Activated CD4-positive, alpha-beta T cell treated with anti-CD3 and anti-CD28 coated beads for 48 hours (primary cell): ENCODE measurements around the gene C17orf100.
"Not testable (repeated sequence)": the region's sequence is repeated elsewhere in the genome, so short reads cannot be mapped to it uniquely, and the experiment has no call there.

ENCODE experiments used
- DNase-seq: peaks from one replicate; pipeline ENCODE4 v3.0.0-alpha.2; 2020

C17orf100 gene

GRCh38 chr17:6670571-6670970, 19.0 kb downstream of the C17orf100 start:
- no peak for DNase-seq

DNA sequence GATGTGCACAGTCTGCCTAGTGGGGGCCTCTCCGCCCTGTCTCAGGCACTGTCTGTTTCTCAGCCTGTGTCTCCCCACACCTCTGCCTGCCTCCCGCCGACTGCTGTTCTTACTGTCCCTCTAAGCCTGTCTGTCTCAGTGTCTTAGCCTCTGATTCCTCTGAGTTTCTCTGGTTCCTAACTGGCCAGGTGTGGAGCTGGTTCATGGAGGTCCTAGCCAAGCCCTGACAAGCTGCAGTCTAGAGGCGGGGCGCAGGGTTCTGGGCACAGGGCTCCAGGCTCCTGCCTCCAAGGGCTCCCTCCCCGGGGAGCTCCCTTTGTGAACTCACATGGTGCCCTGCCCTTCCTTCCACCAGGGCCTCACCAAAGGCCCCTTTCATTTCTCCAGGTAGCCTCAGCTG, 19.4 kb downstream of the C17orf100 start:
- no peak for DNase-seq

DNA sequence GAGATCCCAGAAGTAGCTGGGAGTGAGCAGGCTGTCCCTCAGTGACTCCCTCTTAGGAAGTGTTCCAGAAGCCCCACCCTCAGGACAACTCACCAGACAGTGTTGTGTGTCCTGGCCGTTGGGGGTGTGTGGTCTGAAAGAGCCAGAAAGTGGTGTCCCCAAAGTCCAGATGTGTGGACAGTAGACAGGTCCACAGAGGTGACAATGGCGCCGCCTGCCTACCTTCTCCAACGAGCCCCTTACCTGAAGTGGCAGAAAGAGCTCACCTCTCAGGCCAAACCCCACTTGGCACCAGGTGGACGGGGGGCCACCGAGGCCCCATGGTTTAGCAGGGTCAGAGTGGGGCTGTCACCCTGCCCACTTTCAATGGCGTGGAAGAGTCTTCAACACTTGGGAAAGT, 19.9 kb downstream of the C17orf100 start:
- no peak for DNase-seq

DNA sequence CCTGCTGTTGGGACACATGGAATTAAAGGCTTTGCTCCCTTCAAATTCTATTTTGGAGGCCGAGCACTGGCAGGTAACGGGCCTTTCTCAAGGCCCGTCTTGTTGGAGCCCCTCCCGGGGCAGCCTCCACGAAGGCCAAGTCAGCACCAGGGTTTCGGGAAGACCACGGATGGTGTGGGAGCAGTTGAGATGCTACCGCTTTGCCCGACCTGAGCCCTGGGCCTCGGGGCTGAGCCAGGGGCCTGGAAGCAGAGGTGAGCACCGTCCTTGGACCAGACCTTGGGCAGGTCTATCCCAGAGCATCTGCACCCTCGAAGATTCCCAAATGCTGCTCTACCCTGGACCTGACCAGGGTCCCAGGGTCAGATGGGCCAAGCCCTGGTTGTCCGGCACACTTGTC, 23.0 kb downstream of the C17orf100 start:
- DNase-seq: no peak

DNA sequence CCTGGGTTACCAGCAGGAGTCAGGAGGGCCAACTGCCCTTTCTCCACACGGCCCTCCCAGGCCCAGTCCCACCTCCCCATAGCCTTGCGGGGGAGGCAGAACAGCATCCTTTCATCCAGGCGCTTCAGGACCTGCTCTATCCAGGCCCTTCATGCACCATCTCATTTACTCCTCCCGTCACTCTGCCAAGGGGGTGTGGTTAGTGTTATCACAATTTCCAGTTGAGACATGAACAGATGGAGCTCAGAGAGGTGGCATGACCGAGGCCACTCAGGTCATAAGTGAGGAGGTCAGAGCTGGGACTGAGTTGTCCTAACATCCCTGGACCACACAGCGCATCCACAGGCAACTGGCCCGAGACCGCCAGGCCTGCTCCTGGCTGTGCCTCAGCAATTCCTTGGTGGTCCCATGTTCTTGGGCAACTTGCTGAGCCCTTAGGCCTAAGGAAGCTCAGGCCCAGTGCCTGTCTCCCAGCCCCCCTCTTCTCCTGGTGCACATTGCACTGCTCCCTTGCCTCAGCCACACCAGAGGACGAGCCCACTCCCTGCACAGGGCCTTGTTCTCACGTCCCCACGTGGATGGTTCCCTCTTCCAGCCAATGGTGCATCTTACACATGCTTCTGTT, 23.8 kb downstream of the C17orf100 start:
- DNase-seq: no peak

GRCh38 chr17:6676802-6677157, 25.2 kb downstream of the C17orf100 start:
- DNase-seq: no peak

DNA sequence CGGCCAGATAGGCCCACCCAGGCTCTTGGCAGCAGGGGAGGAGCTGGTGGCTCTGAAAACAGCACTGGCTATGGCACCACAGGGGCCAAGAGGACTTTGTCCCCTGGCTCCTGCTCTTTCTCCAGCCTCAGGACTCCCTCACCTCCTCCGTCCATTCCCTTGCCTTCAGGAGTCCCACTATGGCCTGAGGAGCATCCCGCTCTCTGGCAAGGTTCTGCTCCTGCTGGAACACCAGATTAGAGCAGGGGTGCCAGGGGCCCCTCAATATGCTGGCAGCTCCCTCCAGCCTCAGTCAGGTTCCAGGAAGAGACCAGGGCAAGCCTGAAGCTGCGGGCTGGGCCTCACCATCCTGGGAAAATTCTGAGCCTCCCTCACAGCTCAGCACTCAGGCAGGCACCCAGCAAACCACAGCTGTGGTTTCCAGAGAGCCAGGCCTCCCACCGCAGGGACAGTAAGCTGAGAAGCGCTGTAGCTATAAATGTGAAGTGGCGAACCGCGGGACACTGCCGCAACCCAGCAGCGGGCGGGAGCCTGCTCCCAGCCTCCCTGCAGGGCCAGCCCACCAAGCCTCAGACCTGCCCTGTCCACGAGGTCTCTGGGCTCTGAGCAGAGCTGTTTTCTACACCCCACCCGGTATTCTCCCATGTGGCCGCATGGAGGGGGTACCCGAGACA, 25.7 kb downstream of the C17orf100 start:
- no peak for DNase-seq

DNA sequence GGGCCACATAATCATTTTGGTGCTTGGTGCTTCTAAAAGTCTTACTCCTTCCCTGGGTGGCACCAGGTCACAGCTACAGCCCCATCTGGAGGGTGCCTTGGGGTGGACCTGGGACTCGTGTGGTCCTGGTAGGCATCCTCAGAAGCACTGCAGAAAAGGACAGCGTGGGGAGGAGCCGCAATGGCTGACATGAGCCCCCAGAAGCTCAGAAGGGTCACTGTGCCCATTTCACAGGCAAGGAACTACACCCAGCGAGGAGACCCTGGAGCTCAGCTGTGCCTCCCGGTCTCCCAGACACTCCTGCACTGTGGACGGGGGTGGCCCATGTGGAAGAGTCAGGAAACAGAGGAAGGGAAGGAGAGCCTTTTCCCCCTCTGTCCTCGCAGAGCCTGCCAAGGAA, 26.4 kb downstream of the C17orf100 start:
- DNase-seq: no peak

GRCh38 chr17:6679241-6679640, 27.7 kb downstream of the C17orf100 start:
- DNase-seq: no peak

DNA sequence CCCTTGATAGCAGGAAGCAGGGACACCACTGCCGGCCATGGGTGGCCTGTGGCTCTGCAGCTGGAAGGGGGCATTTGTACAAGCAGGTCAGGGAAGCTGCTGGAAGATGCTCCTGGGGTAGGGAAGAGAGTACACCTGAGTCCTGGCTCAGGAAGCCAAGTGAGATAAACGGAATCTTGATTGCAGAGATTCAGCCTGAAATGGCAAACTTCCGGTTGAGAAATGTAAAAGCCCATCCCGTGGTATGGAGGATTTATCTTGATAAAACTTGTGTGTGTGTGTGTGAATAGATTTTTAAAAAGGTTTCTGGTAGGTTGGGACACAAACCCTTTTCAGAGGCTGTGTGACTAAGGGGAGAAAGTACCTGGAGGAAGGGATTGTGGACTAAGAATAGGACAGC, 29.6 kb downstream of the C17orf100 start:
- DNase-seq: no peak

DNA sequence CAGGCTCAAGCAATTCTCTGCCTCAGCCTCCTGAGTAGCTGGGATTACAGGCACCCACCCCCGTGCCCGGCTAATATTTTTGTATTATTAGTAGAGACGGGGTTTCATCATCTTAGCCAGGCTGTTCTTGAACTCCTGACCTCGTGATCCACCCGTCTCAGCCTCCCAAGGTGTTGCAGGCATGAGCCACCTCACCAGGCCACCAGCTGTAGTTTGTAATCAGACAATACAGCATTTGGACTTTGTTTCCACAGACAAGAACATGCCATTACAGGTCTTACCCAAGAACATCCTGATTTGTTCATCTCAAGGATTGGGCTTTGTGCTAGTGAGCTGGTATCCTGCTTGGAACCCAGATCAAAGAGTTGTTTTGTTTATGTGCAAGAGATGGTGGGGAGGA, 30.1 kb downstream of the C17orf100 start:
- DNase-seq: no peak

- DNase-seq: no peak
Measured at GRCh38 chr17:6682339-6682738, 30.8 kb downstream of the C17orf100 start.

- DNase-seq: no peak
Measured at GRCh38 chr17:6683081-6683684, 31.6 kb downstream of the C17orf100 start.

DNA sequence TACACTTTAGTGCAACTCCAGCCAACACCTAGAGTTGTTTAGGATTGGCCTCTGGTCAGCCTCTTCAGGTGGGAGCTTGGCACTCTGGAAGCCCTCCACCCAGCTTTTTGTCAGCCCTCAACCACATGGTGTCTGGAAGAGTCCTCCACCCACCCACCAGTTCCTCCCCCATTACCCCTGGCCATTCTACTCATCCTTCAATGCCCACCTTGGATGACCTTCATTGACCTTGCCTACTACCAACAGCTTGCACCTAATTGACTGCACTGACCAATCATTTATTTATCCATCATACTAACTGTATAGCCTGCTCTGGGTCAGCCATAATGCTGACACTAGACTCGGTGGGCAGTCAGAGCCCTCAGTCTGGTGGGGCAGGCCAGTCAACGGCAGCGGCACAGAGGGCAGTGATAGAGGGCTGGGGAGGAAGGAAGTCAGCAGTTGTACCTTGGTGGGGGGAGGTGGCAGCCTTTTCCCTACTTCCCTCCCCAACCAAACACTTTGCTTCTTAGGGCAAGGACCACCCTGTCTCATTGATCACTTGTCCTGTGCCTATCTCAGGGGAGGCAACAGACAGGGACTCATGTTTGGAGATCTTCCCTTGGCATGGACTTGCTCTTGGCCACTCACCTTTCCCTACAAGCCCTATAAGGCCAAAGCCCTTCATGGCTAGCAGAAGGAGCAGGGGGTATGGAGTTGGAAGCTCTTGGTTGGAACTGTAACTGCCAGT, 32.3 kb downstream of the C17orf100 start:
- no peak for DNase-seq

- no peak for DNase-seq
Measured at GRCh38 chr17:6684460-6684783, 32.9 kb downstream of the C17orf100 start.

- no peak for DNase-seq
Measured at GRCh38 chr17:6684881-6685767, 33.6 kb downstream of the C17orf100 start.

GRCh38 chr17:6686026-6686425, 34.5 kb downstream of the C17orf100 start:
- no peak for DNase-seq

GRCh38 chr17:6688944-6689343, 37.4 kb downstream of the C17orf100 start:
- no peak for DNase-seq

DNA sequence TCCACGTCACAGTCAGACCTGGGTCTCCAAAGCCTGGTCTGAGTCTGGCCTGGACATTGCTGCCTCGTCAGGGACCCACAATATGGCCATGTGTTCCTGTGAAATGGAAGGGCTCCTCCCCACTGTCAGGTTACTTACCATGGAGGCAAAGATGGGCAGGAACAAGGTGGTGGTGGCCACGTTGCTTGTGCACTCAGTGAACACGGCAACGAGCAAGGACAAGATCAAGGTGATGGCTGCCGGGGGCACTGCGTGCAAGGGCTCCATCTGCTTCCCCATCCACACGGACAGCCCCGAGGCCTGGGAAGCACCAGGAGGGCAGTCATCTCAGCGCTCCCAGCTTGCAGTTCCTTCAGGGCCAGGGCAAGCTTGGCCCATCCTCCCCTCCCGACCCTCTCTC, 39.1 kb downstream of the C17orf100 start:
- DNase-seq: no peak

DNA sequence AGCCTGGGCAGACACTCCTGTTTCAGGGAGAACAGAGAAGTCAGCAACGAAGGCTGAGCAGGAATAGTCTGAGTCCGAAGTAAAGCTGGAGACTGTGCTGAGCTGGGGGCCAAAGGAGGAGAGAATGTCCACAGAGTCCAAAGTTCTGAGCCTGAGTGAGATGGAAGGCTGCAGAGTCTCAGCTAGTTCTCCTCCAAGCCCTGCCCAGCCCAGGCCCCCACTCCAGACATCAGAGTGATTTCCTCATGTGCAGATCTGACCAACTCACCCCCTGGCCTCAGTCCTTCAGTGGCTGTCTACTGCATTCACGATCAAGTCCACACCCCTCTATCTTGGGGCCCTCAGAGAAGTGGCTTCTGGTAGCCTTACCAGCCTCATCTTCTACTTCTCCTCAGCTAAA, 40.0 kb downstream of the C17orf100 start:
- no peak for DNase-seq

DNA sequence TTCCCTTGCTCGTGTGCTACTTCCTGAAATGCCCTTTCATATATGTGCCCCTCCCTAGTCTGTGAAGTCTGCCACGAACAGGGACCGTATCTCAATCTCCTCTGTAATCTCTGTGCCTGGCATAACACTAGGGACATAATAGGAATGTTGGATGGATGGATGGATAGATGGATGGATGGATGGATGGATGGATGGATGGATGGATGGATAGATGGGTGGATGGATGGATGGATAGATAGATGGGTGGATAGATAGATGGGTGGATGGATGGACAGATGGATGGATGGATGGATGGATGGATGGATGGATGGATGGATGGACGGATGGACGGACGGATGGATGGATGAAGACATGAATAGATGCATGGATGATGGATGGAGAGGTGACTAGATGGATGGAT, 40.4 kb downstream of the C17orf100 start:
- not testable (repeated sequence) for DNase-seq

DNA sequence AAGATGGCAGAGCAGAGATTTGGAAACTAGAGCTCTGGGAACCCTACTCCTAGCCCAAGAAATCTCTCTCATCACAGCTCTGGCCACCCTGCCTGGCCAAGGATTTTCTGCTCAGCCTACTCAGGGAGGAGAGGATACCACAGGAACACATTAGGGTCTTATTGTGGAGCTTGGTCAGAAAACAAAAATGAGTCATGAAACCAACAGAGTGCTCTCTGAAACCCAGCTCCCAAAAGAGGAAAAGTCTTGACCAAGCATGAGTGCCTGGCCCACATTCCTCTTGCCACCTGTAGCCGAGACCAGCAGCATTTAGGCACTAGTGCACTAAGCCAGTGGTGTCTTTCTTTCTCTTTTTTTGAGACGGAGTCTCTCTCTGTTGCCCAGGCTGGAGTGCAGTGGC, 43.5 kb downstream of the C17orf100 start:
- DNase-seq: no peak

DNA sequence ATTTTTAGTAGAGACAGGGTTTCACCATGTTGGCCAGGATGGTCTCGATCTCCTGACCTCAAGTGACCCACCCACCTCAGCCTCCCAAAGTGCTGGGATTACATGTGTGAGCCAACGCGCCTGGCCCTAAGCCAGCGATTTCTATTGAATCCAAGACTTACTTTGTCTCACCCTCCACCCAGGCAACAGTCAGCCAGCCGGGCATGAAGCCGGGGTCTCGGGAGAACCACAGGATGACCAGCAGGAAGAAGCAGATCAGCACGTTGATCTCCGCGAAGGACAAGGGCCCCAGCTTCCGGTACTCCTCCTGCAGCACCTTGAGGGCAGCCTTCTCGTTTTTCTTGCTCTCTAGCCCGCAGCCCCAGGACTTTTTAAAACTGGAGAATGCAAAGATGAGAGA, 44.0 kb downstream of the C17orf100 start:
- DNase-seq: no peak
